Tibial nerve (tissue), 4 donors: ENCODE data around the gene HOXC13. TPM values are rescaled to one million over a fixed set of nuclear protein-coding genes. Genes with fewer than 3 reads are reported as not detected.
A peak's percentile ranks its signal among the peaks of the same experiment; 100 is the strongest.

Source experiments
- DNase-seq, 2 donors: peaks; one replicate each; pipeline ENCODE4 v3.0.0-alpha.2; 2019; ENCODE audit warnings: low spot score in 2 of 2
- H3K27ac ChIP-seq, 4 donors: fragments of 200-600 bp; sonication (generic) in 3 of 4; one replicate each; pipeline ENCODE4 v1.5.1; 2017 to 2019; ENCODE audit warnings: mild to moderate bottlenecking in 1 of 4
- H3K27me3 ChIP-seq, 2 donors: fragments of 200-600 bp; sonication (generic) in 1 of 2; one replicate each; pipeline versions ENCODE4 v1.5.1 to v1.6.0; 2017 to 2019
- H3K36me3 ChIP-seq, 3 donors: fragments of 200-600 bp; sonication (generic); one replicate each; pipeline ENCODE4 v1.5.1; 2018 to 2019
- H3K4me1 ChIP-seq, 4 donors: fragments of 200-600 bp; sonication (generic) in 3 of 4; one replicate each; pipeline ENCODE4 v1.5.1; 2017 to 2019
- H3K4me3 ChIP-seq, 4 donors: fragments of 200-600 bp; sonication (generic) in 3 of 4; one replicate each; pipeline ENCODE4 v1.5.1; 2017 to 2019; ENCODE audit warnings: mild to moderate bottlenecking in 1 of 4, moderate library complexity in 1 of 4
- H3K9me3 ChIP-seq, 4 donors: fragments of 200-600 bp; sonication (generic) in 3 of 4; one replicate each; pipeline ENCODE4 v1.5.1; 2017 to 2019
- CTCF ChIP-seq, 5 experiments: fragments of 200-600 bp in 3 of 5; fragments of 450-650 bp in 2 of 5; sonication (generic) in 3 of 5; IDR thresholded peaks; one replicate each; pipeline ENCODE4 v1.5.1; 2016 to 2019; ENCODE audit warnings: antibody characterized with exemption in 5 of 5, mild to moderate bottlenecking in 3 of 5, moderate library complexity in 2 of 5
- EP300 ChIP-seq, 2 donors: sonication (generic); formaldehyde crosslinking; IDR thresholded peaks; one replicate each; pipeline ENCODE4 v1.6.1; 2017; ENCODE audit warnings: antibody characterized with exemption in 2 of 2, mild to moderate bottlenecking in 1 of 2
- POLR2A ChIP-seq, 2 donors: fragments of 450-650 bp; IDR thresholded peaks; one replicate each; pipeline ENCODE4 v1.6.1; 2017; ENCODE audit warnings: antibody characterized with exemption in 2 of 2, mild to moderate bottlenecking in 2 of 2, moderate library complexity in 2 of 2
- WGBS, 2 donors: methylation state at CpG; one replicate each; pipeline ENCODE4 v1.1.5; 2018; 5-methylcytosine and 5-hydroxymethylcytosine counted together
- total RNA-seq, 4 donors: library from RNA; depleted of rRNA; stranded (reverse); fragments of >200 nt; gene quantifications; one replicate each; pipeline ENCODE4 v1.1.0, GENCODE V29; 2016

HOXC13 gene
- total RNA-seq, 4 donors from 2014 or later: not detected

- WGBS, 2 donors: 29 to 34% methylated on average over 31 to 38 of the region's 39 CpGs
- no peaks in the 10 kb centered on the region for H3K36me3 ChIP-seq
- H3K9me3 ChIP-seq: no peaks in the 10 kb centered on the region
- peaks cover 0 to 35% (median 3%) of the 10 kb centered on the region in 4 donors for H3K4me1 ChIP-seq
- no peak overlapping the region for H3K4me3 ChIP-seq
- H3K27me3 ChIP-seq: peaks cover 2 to 100% of the 10 kb centered on the region in 2 donors
- TF ChIP-seq POLR2A (IDR thresholded peaks at IDR 0.05) (no peak), EP300 (IDR thresholded peaks at IDR 0.05) (no peak), CTCF (IDR thresholded peaks at IDR 0.05) (no peak)
- H3K27ac ChIP-seq: no peak overlapping the region
- DNase-seq: no peak
Observed at GRCh38 chr12:53960187-53961024, 21.8 kb downstream of the HOXC13 start.

- Histone ChIP-seq H3K27ac (no peak overlapping the region), H3K9me3 (no peaks in the 10 kb centered on the region), H3K36me3 (no peaks in the 10 kb centered on the region), H3K27me3 (peaks cover 0 to 100% of the 10 kb centered on the region in 2 donors), H3K4me1 (peaks cover 0 to 37% (median 3%) of the 10 kb centered on the region in 4 donors), H3K4me3 (peak overlapping the region in 1 of 4 donors; percentile 5)
- DNase-seq: no peak
- WGBS, 2 donors: 12 to 19% methylated on average over 50 to 60 of the region's 72 CpGs
- no peak for TF ChIP-seq EP300 (IDR thresholded peaks at IDR 0.05)
- TF ChIP-seq POLR2A (IDR thresholded peaks at IDR 0.05): no peak
- TF ChIP-seq CTCF (IDR thresholded peaks at IDR 0.05): no peak
Observed at GRCh38 chr12:53961025-53961761, 22.6 kb downstream of the HOXC13 start.

- Histone ChIP-seq H3K27me3 (peaks cover 0 to 100% of the 10 kb centered on the region in 2 donors), H3K27ac (no peak overlapping the region), H3K4me3 (no peak overlapping the region), H3K36me3 (no peaks in the 10 kb centered on the region), H3K9me3 (no peaks in the 10 kb centered on the region), H3K4me1 (peaks cover 0 to 39% (median 3%) of the 10 kb centered on the region in 4 donors)
- no peak for TF ChIP-seq CTCF (IDR thresholded peaks at IDR 0.05)
- no peak for TF ChIP-seq EP300 (IDR thresholded peaks at IDR 0.05)
- TF ChIP-seq POLR2A (IDR thresholded peaks at IDR 0.05): no peak
- DNase-seq: no peak
- 61 to 74% methylated on average over 7 of the region's 7 CpGs for WGBS, 2 donors
Observed at GRCh38 chr12:53963005-53963404, 24.4 kb downstream of the HOXC13 start.

GRCh38 chr12:53963434-53964314 lies 25.0 kb downstream of the HOXC13 start:
- Histone ChIP-seq H3K36me3 (no peaks in the 10 kb centered on the region), H3K4me1 (peaks cover 0 to 39% (median 3%) of the 10 kb centered on the region in 4 donors), H3K9me3 (no peaks in the 10 kb centered on the region), H3K27me3 (peaks cover 0 to 100% of the 10 kb centered on the region in 2 donors), H3K27ac (no peak overlapping the region), H3K4me3 (no peak overlapping the region)
- no peak for DNase-seq
- no peak for TF ChIP-seq EP300 (IDR thresholded peaks at IDR 0.05)
- no peak for TF ChIP-seq CTCF (IDR thresholded peaks at IDR 0.05)
- no peak for TF ChIP-seq POLR2A (IDR thresholded peaks at IDR 0.05)
- 39 to 43% methylated on average over 38 of the region's 38 CpGs for WGBS, 2 donors
